22Rv1 (cell line): ENCODE measurements around the gene ZNF486.

Experiments used
- ZFX ChIP-seq: fragments of 450-650 bp; IDR thresholded peaks from 2 replicates; pipeline ENCODE4 v1.6.1; 2017; ENCODE audit warnings: antibody characterized with exemption, borderline replicate concordance
- TF ChIP-seq, protein P1 (sequence below): fragments of 450-650 bp; IDR thresholded peaks from 2 replicates; pipeline ENCODE4 v1.5.1; 2017; ENCODE audit warnings: mild to moderate bottlenecking

GRCh38 chr19:20151617-20152145 is 15.3 kb upstream of the ZNF486 start:
- TF ChIP-seq ZFX = no peak
- TF ChIP-seq, protein P1, sequence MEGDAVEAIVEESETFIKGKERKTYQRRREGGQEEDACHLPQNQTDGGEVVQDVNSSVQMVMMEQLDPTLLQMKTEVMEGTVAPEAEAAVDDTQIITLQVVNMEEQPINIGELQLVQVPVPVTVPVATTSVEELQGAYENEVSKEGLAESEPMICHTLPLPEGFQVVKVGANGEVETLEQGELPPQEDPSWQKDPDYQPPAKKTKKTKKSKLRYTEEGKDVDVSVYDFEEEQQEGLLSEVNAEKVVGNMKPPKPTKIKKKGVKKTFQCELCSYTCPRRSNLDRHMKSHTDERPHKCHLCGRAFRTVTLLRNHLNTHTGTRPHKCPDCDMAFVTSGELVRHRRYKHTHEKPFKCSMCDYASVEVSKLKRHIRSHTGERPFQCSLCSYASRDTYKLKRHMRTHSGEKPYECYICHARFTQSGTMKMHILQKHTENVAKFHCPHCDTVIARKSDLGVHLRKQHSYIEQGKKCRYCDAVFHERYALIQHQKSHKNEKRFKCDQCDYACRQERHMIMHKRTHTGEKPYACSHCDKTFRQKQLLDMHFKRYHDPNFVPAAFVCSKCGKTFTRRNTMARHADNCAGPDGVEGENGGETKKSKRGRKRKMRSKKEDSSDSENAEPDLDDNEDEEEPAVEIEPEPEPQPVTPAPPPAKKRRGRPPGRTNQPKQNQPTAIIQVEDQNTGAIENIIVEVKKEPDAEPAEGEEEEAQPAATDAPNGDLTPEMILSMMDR = no peak
